SKM-1 treated with dmso at 0.1 percent for 144 hours (cell line): ENCODE results near the gene DDR2.

ENCODE experiments used
- DNase-seq: peaks from one replicate; lab custom pipeline; 2025; ENCODE audit not compliant: unreplicated experiment; lab: John Stamatoyannopoulos, UW

Gene DDR2

DNA sequence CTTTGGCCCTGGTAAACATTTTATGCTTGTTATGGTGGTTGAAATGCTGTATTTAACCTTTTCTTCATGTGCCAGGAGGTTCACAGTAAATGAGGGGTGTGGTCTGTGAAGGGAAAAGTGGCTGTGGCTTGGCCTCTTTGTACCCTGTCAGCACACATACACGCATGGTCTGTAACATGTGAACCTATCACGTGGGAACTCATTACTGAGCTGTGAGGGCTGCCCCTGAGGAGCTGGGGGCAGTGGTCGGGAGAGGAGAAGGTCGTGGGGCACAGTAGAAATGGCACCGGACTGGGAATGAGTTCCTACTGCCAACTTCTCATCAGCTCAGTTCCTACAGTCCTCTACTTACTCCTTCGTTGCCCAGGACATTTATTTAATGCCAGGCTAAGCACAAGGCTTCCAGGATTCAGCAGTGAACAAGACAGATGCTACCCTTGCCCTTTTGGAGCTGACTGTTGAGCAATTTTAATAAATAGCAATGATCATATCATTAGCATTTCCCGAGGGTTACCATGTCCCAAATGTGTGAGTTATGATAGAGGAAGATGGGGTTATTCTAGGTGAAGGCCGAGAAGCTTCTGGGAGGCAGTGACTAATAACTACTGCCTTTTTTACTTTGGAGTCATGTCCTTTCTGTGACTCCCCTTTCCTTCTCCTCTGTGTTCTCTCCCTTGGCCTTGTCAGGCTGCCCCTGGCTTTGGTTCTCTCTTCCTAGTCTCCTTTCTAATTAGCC is 38.8 kb downstream of the DDR2 start:
- DNase-seq: no peak

DNA sequence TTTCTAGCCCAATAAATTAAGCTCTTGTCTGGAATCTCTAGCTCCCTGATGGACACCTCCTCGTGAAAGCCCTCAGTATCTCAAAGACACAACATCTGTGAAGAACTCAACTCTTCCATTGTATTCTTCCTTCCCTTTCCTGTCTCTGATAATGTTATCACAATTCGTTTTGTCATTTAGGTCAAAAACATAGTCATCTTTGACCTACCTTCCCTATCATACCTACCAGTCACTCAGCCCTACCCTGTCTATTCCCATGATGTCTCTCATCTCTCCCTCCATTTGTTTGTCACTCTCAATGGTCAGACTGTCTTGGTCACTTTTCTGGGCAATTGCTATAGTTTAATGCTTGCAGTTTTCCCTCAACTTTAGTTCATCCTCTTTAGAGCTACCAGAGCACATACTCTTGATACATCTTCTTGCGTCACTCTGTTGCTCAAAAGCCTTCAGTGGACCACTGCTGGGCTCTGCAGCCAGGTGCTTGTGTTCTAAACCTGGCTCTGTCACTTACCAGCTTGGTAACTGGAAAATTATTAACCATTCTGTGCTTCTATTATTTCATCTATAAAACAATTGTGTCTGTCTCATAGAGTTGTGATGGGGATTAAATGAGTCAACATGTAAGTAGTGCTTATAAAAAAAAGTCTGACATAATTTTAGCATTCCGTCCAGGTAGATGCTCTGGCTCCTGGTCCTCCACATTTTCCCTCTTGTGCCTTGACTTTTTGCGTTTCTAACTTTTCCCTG is 39.6 kb downstream of the DDR2 start:
- no peak for DNase-seq

DNA sequence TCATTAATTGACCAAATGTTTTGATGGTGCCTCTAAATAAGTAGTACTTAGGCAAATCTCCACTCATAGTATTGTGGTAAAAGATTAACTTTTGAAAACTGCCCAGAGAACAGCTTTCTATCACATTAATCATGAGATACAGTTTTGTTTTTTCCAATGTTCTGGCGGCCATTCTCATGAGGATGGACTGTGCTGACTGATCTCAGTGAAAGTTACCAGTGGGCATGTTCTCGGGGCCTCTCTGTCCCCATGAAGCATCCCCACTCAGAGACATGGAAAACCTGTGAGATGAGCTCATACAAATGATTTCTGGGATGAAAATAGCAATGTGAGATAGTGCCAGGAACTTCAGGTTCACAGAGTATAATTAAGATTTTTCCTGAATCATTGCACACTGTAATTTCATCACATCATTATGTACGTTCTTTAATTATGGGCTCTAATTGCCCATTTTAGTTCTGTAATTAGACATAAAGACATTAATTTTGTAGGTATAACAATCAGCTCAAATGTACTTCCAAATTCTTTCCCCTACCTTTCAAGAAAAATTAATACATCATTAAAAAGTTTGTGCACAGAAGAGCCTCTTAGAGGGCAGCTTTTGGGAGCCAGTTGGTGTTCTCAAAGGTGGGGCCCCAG is 40.5 kb downstream of the DDR2 start:
- no peak for DNase-seq

DNA sequence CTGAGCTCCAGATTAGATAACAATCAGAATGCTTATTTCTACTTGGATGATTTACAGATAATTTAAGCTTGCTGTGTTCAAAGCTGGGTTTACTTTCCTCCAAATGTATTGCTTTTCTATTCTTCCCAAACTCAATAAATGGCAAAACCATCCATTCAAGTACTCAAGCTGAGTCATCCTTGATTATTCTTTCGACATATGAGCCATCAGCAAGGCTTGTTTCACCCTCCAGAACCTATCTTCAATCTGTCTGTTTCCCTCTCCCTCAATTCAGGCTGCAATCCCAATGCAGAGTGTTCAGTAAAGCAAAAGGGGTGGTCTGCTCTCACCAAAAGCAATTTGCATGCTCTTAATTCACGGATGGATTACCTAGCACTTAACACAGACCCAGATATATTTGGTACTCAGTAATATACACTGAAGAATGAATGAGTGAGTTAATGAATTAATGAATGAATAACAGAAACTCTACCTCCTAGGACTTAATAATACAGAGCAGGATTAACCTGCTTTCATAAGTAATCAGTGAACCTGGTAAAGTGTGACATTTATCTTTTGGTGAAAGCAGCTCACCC is 41.9 kb downstream of the DDR2 start:
- DNase-seq: no peak

DNA sequence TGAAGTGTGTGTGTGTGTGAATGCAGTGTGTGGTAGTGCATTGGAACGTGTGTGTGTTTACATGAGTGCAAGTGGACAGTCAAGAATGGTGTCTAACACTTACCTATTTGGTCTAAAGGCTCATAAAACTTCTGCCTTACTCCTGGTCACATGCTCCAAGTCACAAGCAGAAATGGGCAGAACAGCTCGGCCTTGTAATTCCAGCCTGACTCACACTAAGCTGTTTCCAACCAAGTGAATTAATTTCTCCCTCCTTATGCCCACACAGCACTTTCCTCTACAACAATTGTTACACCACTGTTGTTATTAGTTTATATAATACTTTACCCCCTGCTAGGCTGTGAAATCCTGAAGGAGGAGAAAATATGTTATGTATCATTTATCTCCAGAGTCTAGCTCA is 43.8 kb downstream of the DDR2 start:
- DNase-seq: no peak

DNA sequence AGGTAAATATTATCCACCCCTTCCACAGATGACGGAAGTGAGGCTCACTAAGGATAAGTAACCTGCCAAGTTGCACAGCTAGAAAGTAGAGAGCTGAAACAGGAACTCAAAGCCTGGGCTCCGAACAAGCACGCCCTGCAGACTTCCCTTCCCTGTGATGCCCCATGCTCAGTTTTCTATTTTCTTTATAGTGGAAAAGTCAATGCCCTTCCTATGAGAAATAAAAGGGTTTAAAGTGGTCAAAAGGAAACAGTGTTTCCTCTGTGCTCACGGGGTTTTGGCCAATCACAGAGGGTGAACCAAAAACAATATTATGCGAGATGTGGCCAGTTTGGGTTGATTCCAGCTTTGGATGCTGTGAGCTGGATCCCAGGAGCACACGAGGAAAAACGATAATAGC is 44.5 kb downstream of the DDR2 start:
- no peak for DNase-seq

DNA sequence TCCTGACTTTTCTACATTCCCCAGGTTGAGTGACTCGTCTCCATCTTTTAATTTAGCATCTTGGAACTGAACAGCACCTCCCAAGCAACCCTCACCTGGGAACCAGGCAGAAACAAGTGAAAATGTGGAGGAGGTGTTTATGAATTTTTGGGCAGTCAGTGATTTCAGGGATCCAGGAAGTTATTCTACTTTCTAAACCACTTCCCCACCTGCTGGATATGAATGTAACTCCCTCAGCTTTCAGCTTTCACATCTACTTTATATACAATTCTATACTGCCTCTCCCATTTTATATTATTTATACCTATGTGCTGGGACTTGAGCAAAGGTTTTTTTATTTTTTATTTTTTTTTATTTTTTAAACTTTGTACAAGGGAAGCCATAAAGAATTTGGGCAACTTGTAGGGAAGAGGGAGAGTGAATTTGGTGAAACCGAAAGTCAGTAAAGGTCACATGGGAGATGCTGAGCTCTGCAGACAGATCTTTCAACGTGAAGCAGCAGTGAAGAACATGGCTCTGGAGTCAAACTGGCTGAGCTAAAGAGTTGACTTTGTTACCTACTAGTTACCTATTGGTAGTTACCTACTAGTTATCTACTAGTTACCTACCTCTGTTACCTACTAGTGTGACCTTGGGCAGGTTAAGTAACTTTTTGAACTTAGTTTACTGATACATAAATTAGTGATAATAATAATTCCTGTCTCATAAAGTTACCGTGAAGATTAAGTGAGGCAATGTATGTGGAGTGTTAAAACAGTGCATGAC is 45.5 kb downstream of the DDR2 start:
- DNase-seq: no peak

DNA sequence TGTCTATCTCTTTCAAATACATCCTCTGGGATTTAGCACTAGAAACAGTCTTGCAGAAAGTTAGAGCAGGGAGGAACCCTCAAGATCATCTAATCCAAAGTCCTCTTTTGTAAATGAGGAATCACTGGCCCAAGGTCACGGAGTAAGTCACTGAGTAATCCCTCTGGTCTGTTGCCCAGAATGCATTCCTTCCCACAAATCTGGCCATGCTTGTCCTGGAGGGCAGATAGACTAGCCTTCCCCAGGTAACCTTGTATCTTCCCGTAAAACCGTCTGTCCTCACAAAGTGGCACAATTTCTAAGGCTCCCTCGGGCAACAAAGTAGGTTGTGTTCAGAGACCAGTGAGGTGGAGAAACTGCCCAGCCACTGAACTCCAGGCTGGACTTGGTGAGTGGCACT is 46.2 kb downstream of the DDR2 start:
- no peak for DNase-seq

DNA sequence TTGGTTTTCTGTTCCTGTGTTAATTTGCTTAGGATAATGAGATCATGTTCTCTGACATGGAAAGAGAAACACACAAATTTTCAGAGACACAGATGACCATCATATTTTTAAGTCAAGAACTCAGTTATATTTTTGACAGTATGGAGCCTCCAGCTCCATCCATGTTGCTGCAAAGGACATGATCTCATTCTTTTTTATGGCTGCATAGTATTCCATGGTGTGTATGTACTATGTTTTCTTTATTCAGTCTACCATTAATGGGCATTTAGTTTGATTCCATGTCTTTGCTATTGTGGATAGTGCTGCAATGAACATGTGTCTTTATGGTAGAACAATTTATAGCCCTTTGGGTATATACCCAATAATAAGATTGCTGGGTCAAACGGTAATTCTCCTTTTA is 47.0 kb downstream of the DDR2 start:
- no peak for DNase-seq

DNA sequence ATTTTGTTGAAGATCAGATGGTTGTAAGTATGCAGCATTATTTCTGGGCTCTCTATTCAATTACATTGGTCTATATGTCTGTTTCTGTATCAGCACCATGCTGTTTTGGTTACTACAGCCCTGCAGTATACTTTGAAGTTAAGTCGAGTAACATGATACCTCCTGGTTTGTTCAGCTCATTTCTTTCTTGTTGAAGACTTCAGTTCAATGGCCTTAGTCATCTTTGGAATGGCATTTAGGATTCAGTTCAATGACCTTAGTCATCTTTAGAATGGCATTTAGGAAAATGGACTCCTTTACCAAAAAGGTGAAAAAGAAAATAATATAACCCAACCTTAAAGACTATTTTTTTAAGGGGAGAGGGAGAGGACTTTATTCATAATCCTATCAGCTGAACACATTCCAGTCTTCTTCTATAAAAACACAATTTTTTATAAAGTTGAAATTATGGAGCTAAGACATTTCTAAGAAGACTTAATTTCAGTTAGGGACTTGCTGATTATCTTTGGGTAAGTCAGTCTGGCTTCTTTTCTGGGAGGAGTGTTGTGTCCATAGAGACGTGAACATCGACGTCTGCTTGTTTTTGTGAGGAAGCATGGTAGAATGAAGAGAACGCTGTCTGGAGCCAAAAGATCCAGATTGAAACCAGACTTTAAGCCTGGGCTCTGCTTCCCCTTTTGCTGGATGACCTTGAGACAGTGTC is 48.3 kb downstream of the DDR2 start:
- no peak for DNase-seq

DNA sequence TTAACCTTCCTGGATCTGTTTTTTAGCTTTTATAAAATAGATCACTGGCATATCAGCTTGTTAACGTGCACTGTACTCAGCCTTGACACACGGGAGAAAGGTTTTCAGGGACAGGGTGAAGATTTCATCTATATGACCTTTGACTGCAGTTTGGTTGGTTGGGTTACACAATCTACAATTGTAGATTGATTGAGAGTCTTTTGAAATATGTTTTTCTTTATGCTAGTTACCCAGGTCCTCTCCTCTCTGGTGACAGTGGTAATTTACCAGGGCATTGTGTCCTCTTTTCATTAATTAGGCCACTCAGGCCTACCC is 48.8 kb downstream of the DDR2 start:
- no peak for DNase-seq

DNA sequence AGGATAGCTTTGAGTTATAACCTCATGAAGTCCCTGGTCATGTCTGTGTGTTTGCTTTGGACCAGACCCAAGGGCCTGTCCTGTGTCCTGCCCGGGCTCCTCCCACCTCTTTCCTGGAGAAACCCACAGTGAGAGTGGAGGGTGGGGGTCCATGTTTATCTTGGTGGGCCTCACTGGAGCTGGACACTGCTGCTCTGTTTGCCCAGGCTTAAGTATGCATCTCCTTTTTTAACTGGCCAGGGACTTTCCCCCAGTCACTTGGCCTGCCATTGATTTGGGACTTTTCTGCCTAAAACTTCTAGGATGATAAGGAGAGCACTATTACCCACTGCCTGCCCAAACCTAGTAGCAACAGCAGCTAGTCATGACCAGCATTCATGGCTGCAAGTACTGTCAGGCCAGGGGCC is 49.8 kb downstream of the DDR2 start:
- no peak for DNase-seq

DNA sequence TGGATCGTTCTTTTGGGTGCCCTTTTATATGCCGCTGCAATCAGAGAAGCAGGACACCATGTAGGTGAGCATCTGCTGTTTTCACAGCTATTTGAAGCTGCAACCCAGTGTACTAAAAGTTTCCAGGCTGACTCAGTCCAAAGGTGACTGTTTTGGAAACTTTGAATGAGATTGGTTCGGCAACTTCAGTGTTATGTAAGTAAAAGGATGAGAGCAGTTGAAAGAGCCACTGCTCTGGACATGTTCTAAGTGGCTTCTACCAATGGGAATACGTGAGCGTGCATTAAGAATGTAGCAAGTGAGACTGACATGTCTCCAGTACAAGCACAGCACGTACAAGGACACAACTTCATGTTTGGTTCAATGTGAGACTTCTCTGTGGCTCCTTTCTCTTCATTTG is 55.6 kb downstream of the DDR2 start:
- no peak for DNase-seq

DNA sequence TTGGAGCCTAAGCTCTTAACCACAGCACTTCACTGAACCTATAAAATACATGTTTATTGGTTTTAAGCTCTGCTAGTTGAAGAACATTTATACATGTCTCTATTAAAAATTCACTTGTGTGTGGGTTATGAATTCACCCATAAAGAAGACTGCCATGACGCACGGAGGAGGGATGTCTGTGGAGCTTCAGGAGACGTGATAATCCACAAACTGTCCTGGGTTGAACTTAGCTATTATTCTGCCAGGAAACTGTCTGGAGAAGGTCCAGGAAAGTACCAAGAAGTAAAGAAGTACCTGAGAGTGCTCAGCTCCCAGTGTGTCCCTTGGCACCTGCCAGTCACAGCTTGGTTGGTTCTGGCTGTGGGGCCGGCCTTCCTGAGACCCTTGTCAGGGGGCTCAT is 56.3 kb downstream of the DDR2 start:
- DNase-seq: no peak

DNA sequence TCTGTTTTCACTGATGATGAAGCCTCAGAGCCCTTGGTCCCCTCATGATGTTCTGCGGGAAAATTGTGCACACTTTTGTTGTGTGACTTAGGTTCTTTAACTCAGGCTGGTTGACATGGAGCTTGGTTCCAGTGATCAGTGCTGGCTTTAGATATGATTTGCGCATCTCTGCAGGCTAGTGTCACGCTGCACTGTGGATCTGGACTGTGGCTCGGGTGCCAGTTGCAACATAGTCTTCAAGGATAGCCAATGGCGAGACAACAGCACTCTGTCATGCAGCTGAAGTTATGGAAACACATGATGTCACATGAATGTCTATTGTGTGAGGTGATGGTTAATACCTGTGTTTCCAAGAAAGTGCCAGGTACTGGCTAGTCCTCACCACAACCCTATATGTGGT is 56.7 kb downstream of the DDR2 start:
- no peak for DNase-seq

DNA sequence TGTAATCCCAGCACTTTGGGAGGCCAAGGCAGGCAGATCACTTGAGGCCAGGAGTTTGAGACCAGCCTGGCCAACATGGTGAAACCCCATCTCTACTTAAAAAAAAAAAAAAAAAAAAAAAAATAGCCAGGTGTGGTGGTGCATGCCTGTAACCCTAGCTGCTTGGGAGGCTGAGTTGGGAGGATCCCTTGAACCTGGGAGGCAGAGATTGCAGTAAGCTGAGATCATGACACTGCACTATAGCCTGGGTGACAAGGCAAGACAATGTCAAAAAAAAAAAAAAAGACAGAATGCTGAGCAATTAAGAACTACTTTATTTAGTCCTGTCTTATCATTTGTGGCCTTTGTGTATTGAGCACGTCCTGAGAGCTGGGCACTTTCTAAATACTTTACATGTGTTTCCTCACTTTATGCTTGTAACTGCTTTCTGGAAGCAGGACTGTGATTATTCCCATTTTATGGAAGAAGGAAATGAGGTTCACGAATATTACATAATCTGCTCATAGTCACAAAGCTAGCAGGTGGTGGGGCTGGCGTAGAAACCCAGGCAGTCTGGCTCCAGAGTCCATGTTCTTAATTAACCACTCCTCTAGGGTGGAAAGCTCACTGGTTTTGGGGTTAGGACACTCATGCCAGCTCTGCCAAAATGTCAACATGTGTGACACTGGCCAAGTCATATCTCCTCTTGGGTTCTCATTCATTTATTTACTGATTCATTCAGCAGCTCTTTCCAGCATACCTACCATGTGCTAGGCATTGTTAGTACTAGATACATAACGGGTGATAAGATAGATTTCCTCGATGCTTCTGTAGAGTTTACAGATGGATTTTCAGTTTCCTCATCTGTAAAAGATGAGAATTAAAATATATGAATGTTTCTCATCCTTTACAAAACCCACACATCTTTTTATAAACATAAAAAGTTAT is 57.7 kb downstream of the DDR2 start:
- no peak for DNase-seq

DNA sequence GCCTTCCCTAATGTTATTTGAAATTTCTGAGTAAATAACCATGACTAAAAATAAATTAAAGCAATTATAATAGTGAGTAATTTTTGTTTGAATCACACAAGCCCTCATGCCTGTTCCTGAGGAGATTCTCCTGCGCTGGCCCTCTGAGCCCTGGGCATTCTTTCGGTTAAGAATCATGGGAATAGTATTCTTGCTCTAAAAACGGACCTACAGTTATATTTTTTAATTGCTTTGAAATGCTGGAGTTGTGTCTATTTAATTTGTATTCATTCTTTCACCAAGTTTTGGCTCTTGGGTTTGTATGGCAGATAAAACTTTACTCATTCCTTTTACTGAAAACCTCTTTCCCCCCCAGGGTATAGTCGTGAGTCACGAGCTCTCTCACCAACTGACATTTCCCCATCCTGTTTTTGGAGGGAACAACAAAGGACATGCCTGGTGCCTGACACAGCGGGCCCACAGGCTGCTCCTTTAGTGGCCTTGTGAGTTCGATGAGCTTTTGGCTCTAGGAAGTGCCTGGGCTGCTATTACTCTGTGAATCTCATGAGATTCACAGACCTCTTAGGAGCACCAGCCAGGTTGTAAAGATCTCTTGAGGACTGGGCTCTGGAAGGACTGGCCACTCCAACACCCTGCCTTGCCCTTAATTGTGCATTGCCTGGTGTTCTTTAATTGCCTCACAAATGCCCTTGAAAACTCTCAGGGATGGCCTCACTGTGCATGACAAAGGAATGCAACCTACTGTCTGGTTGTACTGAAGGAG is 58.6 kb downstream of the DDR2 start:
- no peak for DNase-seq

DNA sequence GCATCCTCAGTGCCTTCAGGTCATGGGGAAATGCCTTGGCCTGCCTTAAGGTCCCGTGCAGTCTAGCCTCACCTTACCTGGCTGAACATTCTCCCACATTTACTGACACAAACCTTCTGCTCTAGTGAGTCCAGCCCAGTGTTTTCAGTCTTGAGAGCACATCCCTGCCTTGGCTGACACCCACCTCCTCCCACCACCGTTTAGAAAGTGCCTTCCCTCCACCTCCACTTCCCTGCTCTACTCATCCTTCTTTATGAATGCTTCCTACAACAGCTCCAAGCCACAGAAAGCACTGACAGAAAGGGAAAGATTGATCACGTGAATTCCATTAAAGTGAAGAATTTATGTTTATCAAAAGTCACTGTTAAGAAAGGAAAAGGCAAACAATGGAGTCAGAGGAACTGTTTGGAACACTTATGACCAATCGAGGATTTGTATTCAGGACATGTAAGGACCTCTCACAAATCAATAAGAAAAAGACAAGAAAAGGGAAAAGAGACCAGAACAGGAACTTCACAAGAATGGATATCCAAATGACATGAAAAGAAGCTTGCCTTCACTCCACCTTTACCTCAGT is 59.8 kb downstream of the DDR2 start:
- DNase-seq: no peak

DNA sequence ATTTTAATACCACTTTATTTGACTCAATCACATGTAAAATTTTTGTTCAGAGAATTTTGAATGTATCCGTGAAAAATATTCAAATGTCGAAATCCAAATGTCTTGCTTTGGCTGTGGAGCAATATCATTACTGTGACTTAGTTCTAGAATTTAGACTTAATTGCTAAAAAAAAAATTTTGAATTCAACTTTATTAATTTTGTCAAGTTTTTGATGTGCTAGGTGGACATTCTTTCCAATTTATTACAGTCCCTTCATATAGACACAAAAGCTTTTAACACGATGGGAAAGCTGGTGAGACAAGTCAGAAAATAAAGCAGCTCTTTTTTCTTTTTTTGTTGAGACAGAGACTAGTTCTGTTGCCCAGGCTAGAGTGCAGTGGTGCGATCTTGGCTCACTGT is 62.6 kb downstream of the DDR2 start:
- no peak for DNase-seq
